AG09319 (cell line): ENCODE data around the gene ACP7.

Experiments
- DNase-seq: peaks from one replicate; pipeline ENCODE4 v3.0.0-alpha.2; 2010; ENCODE audit warnings: low read depth; ENCODE audit errors: extremely low read depth
- CTCF ChIP-seq: IDR thresholded peaks from 2 replicates; pipeline ENCODE4 v1.5.1; 2011; ENCODE audit warnings: low read depth, mild to moderate bottlenecking, inconsistent platforms, low read length, moderate library complexity

ACP7 gene

GRCh38 chr19:39152066-39152465, 67.9 kb downstream of the ACP7 start:
- DNase-seq: no peak
- no peak for TF ChIP-seq CTCF

GRCh38 chr19:39154100-39154628, 70.0 kb downstream of the ACP7 start:
- DNase-seq: no peak
- TF ChIP-seq CTCF: no peak

- TF ChIP-seq CTCF: no peak
- DNase-seq: no peak
Observed at GRCh38 chr19:39154629-39155100, 70.5 kb downstream of the ACP7 start.

- no peak for TF ChIP-seq CTCF
- DNase-seq: no peak
Observed at GRCh38 chr19:39155114-39155700, 71.0 kb downstream of the ACP7 start.

GRCh38 chr19:39155741-39156140, 71.6 kb downstream of the ACP7 start:
- DNase-seq: no peak
- no peak for TF ChIP-seq CTCF

GRCh38 chr19:39156326-39157230, 72.4 kb downstream of the ACP7 start:
- DNase-seq: no peak
- TF ChIP-seq CTCF: no peak
